Subcutaneous adipose tissue (tissue), 4 donors: ENCODE measurements around the gene SOCS7. TPM values are rescaled to one million over a fixed set of nuclear protein-coding genes. Genes with fewer than 3 reads are reported as not detected.

ENCODE experiments used
- CTCF ChIP-seq: fragments of 450-650 bp; IDR thresholded peaks from one replicate; pipeline ENCODE4 v1.5.1; 2016; ENCODE audit warnings: low read depth, mild to moderate bottlenecking, control low read depth, antibody characterized with exemption, moderate library complexity
- total RNA-seq, 4 donors: library from RNA; depleted of rRNA; stranded (reverse); fragments of >200 nt; gene quantifications; one replicate each; pipeline ENCODE4 v1.1.0, GENCODE V29; 2016

Gene SOCS7, protein sequence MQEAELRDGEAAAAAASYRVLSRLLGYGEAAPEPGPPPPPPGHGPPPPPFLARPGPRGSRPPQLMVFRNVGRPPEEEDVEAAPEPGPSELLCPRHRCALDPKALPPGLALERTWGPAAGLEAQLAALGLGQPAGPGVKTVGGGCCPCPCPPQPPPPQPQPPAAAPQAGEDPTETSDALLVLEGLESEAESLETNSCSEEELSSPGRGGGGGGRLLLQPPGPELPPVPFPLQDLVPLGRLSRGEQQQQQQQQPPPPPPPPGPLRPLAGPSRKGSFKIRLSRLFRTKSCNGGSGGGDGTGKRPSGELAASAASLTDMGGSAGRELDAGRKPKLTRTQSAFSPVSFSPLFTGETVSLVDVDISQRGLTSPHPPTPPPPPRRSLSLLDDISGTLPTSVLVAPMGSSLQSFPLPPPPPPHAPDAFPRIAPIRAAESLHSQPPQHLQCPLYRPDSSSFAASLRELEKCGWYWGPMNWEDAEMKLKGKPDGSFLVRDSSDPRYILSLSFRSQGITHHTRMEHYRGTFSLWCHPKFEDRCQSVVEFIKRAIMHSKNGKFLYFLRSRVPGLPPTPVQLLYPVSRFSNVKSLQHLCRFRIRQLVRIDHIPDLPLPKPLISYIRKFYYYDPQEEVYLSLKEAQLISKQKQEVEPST
- total RNA-seq, result 10 to 100 TPM in 1 of 4 donors, 1 to 10 TPM in 3; 5.5 to 20.9 (median 8.8) TPM

DNA sequence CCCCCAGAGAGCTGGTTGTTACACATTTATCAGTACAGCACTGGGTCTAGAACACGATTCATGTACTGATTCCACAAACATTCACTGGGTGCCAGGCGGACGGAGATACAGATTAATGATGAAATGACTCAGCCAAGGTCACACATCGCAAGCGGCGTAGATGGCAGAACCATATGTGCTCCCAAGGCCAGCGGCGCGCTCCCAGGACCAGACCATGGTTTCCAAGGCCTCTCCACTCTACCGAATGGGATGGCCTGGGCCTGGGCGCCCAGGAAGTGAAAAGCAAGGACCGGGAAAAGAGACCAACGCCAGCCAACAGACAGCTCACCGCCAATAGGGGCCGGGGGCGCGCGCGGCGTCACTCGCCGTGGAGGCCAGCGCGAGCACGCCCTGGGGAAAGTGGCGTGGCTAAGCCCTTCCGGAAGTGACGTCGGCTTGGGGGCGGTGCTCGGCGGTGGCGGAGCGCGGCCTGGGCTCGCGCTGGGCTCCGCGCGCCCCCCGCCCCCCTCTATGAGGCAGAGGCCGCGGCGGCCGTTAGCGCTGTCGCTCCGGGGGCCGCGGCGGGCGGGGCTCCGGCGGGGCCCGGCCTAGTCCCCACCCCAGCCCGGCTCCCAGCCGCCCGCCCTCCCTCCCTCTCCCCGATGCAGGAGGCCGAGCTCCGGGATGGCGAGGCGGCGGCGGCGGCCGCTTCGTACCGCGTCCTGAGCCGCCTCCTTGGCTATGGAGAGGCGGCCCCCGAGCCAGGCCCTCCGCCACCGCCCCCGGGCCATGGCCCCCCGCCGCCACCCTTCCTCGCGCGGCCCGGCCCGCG lies at the start of gene SOCS7:
Gene SOCS7 (plus strand): TSS at position 433 of the 811 bp plus-strand sequence. CDS start 209 bp downstream, at position 642.
- no peak for TF ChIP-seq CTCF

- TF ChIP-seq CTCF, result no peak
Measured at GRCh38 chr17:38315497-38315896, 36.1 kb upstream of the SOCS7 start.

- TF ChIP-seq CTCF, result no peak
Measured at GRCh38 chr17:38317081-38317480, 34.6 kb upstream of the SOCS7 start.

GRCh38 chr17:38320482-38320881 lies 31.2 kb upstream of the SOCS7 start:
- TF ChIP-seq CTCF, result no peak

DNA sequence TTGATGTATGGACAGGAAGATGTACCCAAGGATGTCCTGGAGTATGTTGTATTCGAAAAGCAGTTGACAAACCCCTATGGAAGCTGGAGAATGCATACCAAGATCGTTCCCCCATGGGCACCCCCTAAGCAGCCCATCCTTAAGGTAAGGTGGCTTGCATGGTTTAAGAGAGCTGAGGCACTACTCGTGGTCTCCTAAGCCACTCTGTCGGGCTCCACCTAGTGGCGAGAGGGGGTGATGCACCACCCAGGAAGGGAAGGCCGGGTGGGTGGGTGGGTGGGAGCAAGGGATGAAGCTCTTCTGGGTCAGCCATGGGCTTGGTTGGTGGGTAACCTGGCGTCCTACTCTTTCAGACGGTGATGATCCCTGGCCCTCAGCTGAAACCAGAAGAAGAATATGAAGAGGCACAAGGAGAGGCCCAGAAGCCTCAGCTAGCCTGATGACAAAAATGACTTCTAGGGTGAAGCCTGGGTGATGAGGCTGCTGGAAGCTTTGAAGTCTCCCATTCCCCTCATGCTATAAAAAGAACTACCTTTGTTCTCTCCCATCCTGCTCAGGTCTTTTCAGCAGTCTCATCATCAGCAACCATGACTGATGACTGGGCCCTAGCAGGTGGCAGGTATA lies 29.4 kb upstream of the SOCS7 start:
- TF ChIP-seq CTCF, result no peak

GRCh38 chr17:38322897-38323296 lies 28.7 kb upstream of the SOCS7 start:
- no peak for TF ChIP-seq CTCF
